Measurements from ENCODE around the gene INPP4B. TPM values are rescaled to one million over a fixed set of nuclear protein-coding genes. Genes with fewer than 3 reads are reported as not detected.

Gene INPP4B
- polyA plus RNA-seq, 1 experiment = 5.1 TPM

GRCh38 chr4:142465526-142465925, 380.6 kb downstream of the INPP4B start:
- H3K9me3 ChIP-seq (ENCODE audit: control insufficient read depth, insufficient read depth, low read length) = no peaks in the 10 kb centered on the region
- no peak for TF ChIP-seq CTCF (IDR thresholded peaks at IDR 0.05; ENCODE audit: low read depth, low read length)
- H3K4me3 ChIP-seq (ENCODE audit: low read depth, low read length) = no peak overlapping the region
- ChIA-PET CTCF (no interaction called here), POLR2A (no interaction called here)
- H3K27me3 ChIP-seq (ENCODE audit: control insufficient read depth, insufficient read depth, low read length) = no peaks in the 10 kb centered on the region
- DNase-seq (ENCODE audit: low read depth, low spot score) = no peak
- no peak overlapping the region for H3K27ac ChIP-seq (ENCODE audit: low read depth, low read length)

- ChIA-PET POLR2A (no interaction called here), CTCF (interaction anchor here (1.1 kb wide), 1 partner anchor 12 kb away, joined by 3 read pairs; no protein-coding TSS in a partner anchor)
- H3K27ac ChIP-seq (ENCODE audit: low read depth, low read length) = no peak overlapping the region
- TF ChIP-seq CTCF (IDR thresholded peaks at IDR 0.05; ENCODE audit: low read depth, low read length) = no peak
- no peak overlapping the region for H3K4me3 ChIP-seq (ENCODE audit: low read depth, low read length)
- H3K27me3 ChIP-seq (ENCODE audit: control insufficient read depth, insufficient read depth, low read length) = no peaks in the 10 kb centered on the region
- H3K9me3 ChIP-seq (ENCODE audit: control insufficient read depth, insufficient read depth, low read length) = no peaks in the 10 kb centered on the region
- DNase-seq (ENCODE audit: low read depth, low spot score) = no peak
Observed at GRCh38 chr4:142463206-142463605, 382.9 kb downstream of the INPP4B start.

GRCh38 chr4:142452161-142452855, 393.8 kb downstream of the INPP4B start:
- Histone ChIP-seq H3K27me3 (ENCODE audit: control insufficient read depth, insufficient read depth, low read length) (no peaks in the 10 kb centered on the region), H3K27ac (ENCODE audit: low read depth, low read length) (no peak overlapping the region), H3K4me3 (ENCODE audit: low read depth, low read length) (no peak overlapping the region), H3K9me3 (ENCODE audit: control insufficient read depth, insufficient read depth, low read length) (no peaks in the 10 kb centered on the region)
- no peak for TF ChIP-seq CTCF (IDR thresholded peaks at IDR 0.05; ENCODE audit: low read depth, low read length)
- ChIA-PET CTCF (no interaction called here), POLR2A (no interaction called here)
- DNase-seq (ENCODE audit: low read depth, low spot score) = no peak

- Histone ChIP-seq H3K4me3 (ENCODE audit: low read depth, low read length) (no peak overlapping the region), H3K27me3 (ENCODE audit: control insufficient read depth, insufficient read depth, low read length) (no peaks in the 10 kb centered on the region), H3K27ac (ENCODE audit: low read depth, low read length) (no peak overlapping the region), H3K9me3 (ENCODE audit: control insufficient read depth, insufficient read depth, low read length) (no peaks in the 10 kb centered on the region)
- TF ChIP-seq CTCF (IDR thresholded peaks at IDR 0.05; ENCODE audit: low read depth, low read length) = no peak
- CTCF ChIA-PET = no interaction called here
- DNase-seq (ENCODE audit: low read depth, low spot score) = no peak
- POLR2A ChIA-PET = no interaction called here
Observed at GRCh38 chr4:142449771-142450373, 396.2 kb downstream of the INPP4B start.

GRCh38 chr4:142447009-142447408, 399.1 kb downstream of the INPP4B start:
- TF ChIP-seq CTCF (IDR thresholded peaks at IDR 0.05; ENCODE audit: low read depth, low read length) = no peak
- ChIA-PET POLR2A (no interaction called here), CTCF (no interaction called here)
- no peaks in the 10 kb centered on the region for H3K27me3 ChIP-seq (ENCODE audit: control insufficient read depth, insufficient read depth, low read length)
- H3K9me3 ChIP-seq (ENCODE audit: control insufficient read depth, insufficient read depth, low read length) = no peaks in the 10 kb centered on the region
- no peak overlapping the region for H3K27ac ChIP-seq (ENCODE audit: low read depth, low read length)
- no peak overlapping the region for H3K4me3 ChIP-seq (ENCODE audit: low read depth, low read length)
- DNase-seq (ENCODE audit: low read depth, low spot score) = no peak

Measured in AG04450 (cell line).